Right lobe of liver (tissue), 4 donors: ENCODE data around the gene TTC13.

Source experiments
- POLR2A ChIP-seq: fragments of 450-650 bp; IDR thresholded peaks from one replicate; pipeline ENCODE4 v1.6.1; 2017; ENCODE audit warnings: antibody characterized with exemption, mild to moderate bottlenecking
- TF ChIP-seq, protein P1 (sequence below), 4 donors: fragments of 200-600 bp in 3 of 4; fragments of 450-650 bp in 1 of 4; IDR thresholded peaks; one replicate each; pipeline versions ENCODE4 v1.5.1 to v1.8.0; 2016 to 2022; ENCODE audit warnings: antibody characterized with exemption in 4 of 4, mild to moderate bottlenecking in 2 of 4
- donor health status: DM: no; HTN: no; CAD: no.
- donor health status: DM: no; HTN: no; CAD: no.
- donor health status: DM: no; HTN: yes; CAD: no.

DNA sequence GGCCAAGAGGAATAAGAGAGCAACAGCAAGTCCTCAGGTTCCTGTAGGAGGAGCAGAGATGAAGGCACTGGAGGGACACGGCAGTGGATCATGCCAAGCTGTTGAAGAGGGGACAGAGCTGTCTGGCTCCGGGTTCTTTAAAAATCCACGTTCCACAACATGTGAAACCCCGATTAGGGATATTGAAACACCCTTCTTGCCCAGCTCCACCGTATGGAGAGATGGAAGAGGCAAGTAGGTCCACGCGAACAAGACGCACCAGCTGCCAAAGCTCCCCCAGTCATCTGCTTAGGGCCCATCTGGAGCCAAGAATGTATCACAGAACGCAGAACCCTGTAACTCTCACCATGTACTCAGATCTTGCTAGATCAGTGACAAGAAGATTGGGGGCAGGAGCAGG, 114.2 kb downstream of the TTC13 start:
- TF ChIP-seq, protein P1, sequence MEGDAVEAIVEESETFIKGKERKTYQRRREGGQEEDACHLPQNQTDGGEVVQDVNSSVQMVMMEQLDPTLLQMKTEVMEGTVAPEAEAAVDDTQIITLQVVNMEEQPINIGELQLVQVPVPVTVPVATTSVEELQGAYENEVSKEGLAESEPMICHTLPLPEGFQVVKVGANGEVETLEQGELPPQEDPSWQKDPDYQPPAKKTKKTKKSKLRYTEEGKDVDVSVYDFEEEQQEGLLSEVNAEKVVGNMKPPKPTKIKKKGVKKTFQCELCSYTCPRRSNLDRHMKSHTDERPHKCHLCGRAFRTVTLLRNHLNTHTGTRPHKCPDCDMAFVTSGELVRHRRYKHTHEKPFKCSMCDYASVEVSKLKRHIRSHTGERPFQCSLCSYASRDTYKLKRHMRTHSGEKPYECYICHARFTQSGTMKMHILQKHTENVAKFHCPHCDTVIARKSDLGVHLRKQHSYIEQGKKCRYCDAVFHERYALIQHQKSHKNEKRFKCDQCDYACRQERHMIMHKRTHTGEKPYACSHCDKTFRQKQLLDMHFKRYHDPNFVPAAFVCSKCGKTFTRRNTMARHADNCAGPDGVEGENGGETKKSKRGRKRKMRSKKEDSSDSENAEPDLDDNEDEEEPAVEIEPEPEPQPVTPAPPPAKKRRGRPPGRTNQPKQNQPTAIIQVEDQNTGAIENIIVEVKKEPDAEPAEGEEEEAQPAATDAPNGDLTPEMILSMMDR (IDR thresholded peaks at IDR 0.05): no peak
- no peak for TF ChIP-seq POLR2A
